LNCaP clone FGC (cell line): Measurements from ENCODE around the gene CDC42BPA.
"Not testable (repeated sequence)": the region's sequence is repeated elsewhere in the genome, so short reads cannot be mapped to it uniquely, and the experiment has no call there.

Source experiments
- DNase-seq: peaks from one replicate; pipeline ENCODE4 v3.0.0-alpha.2; 2011; ENCODE audit warnings: low read depth
- H3K4me3 ChIP-seq: 2 replicates; pipeline ENCODE4 v1.5.1; 2011; ENCODE audit warnings: mild to moderate bottlenecking, low read depth, low read length, control low read depth
- TF ChIP-seq, protein P1 (sequence below): IDR thresholded peaks from 2 replicates; pipeline ENCODE4 v1.5.1; 2012; ENCODE audit warnings: mild to moderate bottlenecking; ENCODE audit not compliant: control insufficient read depth, insufficient read depth; ENCODE audit errors: extremely low read depth

The CDC42BPA gene

DNA sequence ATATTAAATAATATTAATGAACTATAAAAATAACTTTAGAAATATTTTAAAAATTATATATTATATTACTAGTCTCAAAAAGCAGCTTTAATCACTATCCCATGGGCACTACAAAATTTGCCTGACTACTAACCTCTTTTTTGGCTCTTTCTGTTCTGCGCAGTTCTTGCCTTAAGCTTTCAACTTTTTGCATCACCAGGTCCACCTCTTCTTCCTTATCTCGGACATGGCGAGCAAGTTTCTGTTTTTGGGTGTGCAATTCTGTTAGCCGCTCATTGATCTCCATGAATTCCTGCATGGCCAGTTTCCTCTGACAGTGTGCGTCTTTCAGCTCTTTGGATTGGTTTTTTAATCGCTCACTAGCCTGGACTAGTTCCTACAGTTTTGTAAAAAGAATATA is 205.8 kb downstream of the CDC42BPA start:
- no peak overlapping the region for H3K4me3 ChIP-seq
- TF ChIP-seq, protein P1, sequence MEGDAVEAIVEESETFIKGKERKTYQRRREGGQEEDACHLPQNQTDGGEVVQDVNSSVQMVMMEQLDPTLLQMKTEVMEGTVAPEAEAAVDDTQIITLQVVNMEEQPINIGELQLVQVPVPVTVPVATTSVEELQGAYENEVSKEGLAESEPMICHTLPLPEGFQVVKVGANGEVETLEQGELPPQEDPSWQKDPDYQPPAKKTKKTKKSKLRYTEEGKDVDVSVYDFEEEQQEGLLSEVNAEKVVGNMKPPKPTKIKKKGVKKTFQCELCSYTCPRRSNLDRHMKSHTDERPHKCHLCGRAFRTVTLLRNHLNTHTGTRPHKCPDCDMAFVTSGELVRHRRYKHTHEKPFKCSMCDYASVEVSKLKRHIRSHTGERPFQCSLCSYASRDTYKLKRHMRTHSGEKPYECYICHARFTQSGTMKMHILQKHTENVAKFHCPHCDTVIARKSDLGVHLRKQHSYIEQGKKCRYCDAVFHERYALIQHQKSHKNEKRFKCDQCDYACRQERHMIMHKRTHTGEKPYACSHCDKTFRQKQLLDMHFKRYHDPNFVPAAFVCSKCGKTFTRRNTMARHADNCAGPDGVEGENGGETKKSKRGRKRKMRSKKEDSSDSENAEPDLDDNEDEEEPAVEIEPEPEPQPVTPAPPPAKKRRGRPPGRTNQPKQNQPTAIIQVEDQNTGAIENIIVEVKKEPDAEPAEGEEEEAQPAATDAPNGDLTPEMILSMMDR = no peak
- no peak for DNase-seq

DNA sequence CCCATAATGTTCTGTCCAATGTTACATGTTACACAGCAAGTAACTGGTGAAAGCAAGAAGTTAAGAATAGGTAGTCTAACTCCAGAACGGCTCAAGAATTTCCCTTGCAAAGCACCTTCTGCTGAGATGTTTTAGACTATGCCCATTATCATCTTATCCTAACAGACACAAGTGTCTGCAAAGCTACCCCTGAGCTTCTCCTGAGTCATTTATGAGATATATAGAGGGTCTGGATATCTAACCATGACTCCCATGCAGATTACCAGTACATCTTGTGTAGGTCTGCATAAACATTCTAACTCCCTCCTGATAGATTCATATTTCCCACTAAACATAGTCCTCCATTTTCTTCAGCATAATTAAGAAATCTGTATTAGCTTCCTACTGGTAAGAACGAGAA is 206.5 kb downstream of the CDC42BPA start:
- no peak for DNase-seq
- H3K4me3 ChIP-seq = no peak overlapping the region
- TF ChIP-seq, protein P1 = no peak

DNA sequence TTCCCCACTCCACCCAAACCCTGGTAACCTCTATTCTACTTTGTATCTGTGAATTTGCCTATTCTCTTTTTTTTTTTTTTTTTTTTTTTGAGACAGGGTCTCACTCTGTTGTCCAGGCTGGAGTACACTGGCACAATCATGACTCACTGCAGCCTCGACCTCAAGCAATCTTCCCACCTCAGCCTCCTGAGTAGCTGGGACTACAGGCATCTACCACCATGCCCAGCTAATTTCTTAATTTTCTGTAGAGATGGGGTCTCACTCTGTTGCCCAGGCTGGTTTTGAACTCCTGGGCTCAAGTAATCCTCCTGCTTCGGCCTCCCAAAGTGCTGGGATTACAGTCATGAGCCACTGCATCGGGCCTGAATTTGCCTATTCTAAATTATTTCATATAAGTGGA is 213.0 kb downstream of the CDC42BPA start:
- DNase-seq, H3K4me3 ChIP-seq: not testable (repeated sequence)

DNA sequence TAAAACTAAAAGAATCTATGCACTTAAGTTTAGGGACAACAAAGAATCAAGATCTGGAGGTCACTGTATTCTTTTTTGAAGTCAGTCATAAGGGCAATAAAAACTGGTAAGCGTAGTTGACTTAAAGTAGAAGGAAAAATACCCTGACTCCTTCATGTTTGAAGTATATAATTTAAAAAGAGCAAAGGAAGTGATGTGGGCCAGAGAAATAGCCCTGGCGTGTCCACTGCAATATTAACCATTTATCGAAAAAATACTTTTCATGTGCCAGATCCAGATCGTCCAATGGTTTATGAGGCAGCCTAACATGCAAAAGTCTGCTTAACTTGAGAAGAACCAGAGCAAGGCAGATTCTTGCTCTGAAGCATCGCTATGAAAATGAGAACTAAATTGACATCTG is 216.2 kb downstream of the CDC42BPA start:
- TF ChIP-seq, protein P1 = no peak
- no peak overlapping the region for H3K4me3 ChIP-seq
- no peak for DNase-seq

DNA sequence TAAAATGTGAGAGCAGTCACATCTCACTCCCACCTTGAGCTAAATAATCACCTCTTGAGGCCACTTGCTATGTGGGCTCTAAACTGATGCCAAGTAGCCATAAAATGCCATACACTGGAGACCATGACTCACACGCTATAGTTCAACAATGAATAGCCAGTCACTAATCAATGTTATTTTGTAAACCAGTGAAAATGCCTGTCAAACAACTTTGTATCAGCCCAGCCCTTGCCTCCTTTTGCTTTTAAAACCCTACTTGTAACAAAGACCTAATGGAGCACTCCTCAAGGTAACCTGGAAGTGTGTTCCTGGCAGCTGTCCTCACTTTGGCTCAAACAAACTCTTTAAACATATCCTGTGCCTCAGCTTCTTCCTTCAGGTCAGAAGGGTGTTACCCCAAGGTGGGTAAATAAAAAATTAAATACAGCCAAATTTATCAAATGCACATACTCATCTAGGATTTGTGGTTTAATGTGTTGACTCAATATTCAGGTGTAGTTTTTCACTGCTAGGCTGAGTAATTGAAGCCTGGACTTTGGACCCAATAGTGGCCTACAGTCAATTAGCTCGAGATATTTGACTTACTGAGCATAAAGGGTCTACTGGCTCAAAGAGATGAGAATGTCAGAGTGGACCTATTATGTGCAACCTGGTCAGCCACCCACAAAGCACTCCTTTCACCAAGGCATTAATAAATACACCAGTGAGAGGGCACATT is 223.9 kb downstream of the CDC42BPA start:
- no peak for DNase-seq
- TF ChIP-seq, protein P1 = no peak
- no peak overlapping the region for H3K4me3 ChIP-seq

DNA sequence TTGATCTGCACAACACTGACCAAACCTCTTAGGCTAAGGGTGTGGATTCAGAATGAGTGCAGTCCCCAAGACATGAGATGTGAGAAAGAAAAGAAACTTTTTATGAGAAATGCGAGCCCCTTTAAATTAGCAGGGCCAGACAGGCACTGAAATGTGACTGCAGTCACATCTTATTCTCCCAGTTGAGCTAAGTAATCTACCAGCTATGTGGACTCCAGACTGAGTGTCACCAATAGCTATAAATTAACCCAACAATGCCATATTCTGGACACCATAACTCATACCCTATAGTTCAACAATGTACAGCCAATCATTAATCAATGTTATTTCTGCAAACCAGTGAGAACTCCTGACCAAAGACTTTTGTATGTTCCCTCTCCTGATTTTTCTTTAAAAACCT is 225.0 kb downstream of the CDC42BPA start:
- TF ChIP-seq, protein P1 = no peak
- DNase-seq = no peak

DNA sequence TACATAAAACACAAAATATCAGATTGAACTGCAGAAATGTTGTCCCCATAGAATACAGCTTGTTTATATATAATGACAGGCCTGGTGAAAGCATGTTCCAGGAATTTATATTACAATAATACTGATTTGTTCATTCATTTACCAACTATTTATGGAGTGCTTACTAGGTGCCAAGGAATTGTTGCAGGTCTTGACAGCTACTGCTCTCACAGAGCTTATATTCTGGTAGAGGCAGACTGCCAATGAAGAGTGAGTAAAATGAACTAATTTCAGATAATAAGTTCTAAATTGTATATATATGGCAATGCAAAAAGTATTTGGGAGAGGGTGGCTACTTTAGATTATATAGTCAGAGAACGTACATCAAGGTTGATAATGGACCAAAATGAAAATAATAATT is 226.2 kb downstream of the CDC42BPA start:
- no peak for DNase-seq
- TF ChIP-seq, protein P1 = no peak
- no peak overlapping the region for H3K4me3 ChIP-seq

More for the DNA sequence above, 225.0 kb downstream of the CDC42BPA start:
- no peak overlapping the region for H3K4me3 ChIP-seq
